GM21737 (cell line): ENCODE measurements around the gene GCN1.

ENCODE experiments used
- ATAC-seq: cut with Tn5 transposase; IDR thresholded peaks from one replicate; pipeline ENCODE4 v1.9.1; 2021; ENCODE audit warnings: mild to moderate bottlenecking, moderate library complexity; ENCODE audit not compliant: unreplicated experiment

The GCN1 gene

GRCh38 chr12:120186654-120187053 is 7.9 kb downstream of the GCN1 start:
- ATAC-seq = no peak

- no peak for ATAC-seq
Measured at GRCh38 chr12:120183211-120183631, 11.3 kb downstream of the GCN1 start.

GRCh38 chr12:120181991-120182631 is 12.4 kb downstream of the GCN1 start:
- no peak for ATAC-seq

GRCh38 chr12:120180975-120181374 is 13.5 kb downstream of the GCN1 start:
- ATAC-seq = no peak

GRCh38 chr12:120175537-120175936 is 19.0 kb downstream of the GCN1 start:
- no peak for ATAC-seq

GRCh38 chr12:120175062-120175461 is 19.5 kb downstream of the GCN1 start:
- ATAC-seq = no peak

- ATAC-seq = no peak
Measured at GRCh38 chr12:120172053-120172452, 22.5 kb downstream of the GCN1 start.

- ATAC-seq = no peak
Measured at GRCh38 chr12:120170631-120171030, 23.9 kb downstream of the GCN1 start.

- no peak for ATAC-seq
Measured at GRCh38 chr12:120169946-120170345, 24.6 kb downstream of the GCN1 start.

GRCh38 chr12:120168337-120168736 is 26.2 kb downstream of the GCN1 start:
- ATAC-seq = no peak

- no peak for ATAC-seq
Measured at GRCh38 chr12:120167529-120168095, 26.9 kb downstream of the GCN1 start.

GRCh38 chr12:120164293-120164692 is 30.2 kb downstream of the GCN1 start:
- ATAC-seq = no peak

- ATAC-seq = no peak
Measured at GRCh38 chr12:120162763-120163162, 31.8 kb downstream of the GCN1 start.

GRCh38 chr12:120161852-120162251 is 32.7 kb downstream of the GCN1 start:
- ATAC-seq = no peak

GRCh38 chr12:120159509-120160237 is 34.8 kb downstream of the GCN1 start:
- ATAC-seq = no peak

GRCh38 chr12:120158351-120158750 is 36.2 kb downstream of the GCN1 start:
- no peak for ATAC-seq

GRCh38 chr12:120157678-120158077 is 36.8 kb downstream of the GCN1 start:
- no peak for ATAC-seq

- ATAC-seq = no peak
Measured at GRCh38 chr12:120156315-120157259, 37.9 kb downstream of the GCN1 start.

GRCh38 chr12:120155072-120155471 is 39.4 kb downstream of the GCN1 start:
- no peak for ATAC-seq

- ATAC-seq = no peak
Measured at GRCh38 chr12:120150919-120151525, 43.5 kb downstream of the GCN1 start.

GRCh38 chr12:120148011-120148410 is 46.5 kb downstream of the GCN1 start:
- no peak for ATAC-seq
